HEK293T (cell line): ENCODE results near the gene GALNS.

ENCODE experiments used
- ARNT ChIP-seq: fragments of 450-650 bp; IDR thresholded peaks from 2 replicates; pipeline ENCODE4 v1.6.1; 2017; ENCODE audit warnings: mild to moderate bottlenecking
- BHLHE40 ChIP-seq: fragments of 450-650 bp; IDR thresholded peaks from 2 replicates; pipeline ENCODE4 v1.6.1; 2016; ENCODE audit warnings: mild to moderate bottlenecking, moderate library complexity, borderline replicate concordance

DNA sequence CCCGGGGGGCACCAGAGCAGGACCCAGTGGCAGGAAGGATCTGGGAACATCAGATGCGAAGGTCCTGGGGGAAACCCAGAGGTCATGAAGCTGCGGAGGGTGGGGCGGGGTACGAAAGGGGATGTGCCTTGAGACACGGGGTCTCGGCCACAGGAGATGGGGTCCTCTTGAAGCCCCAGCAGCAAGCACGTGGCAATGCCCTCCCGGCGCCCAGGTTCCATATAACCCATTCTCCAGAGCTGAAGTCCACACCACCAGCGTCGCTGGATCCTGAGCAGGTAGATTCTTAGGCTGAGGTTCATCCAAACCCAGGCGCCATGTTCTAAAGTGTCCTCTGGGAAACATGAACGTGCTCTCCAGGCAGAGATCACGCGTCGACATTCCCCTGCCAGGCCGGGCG lies 92.7 kb downstream of the GALNS start:
- TF ChIP-seq ARNT (no peak), BHLHE40 (no peak)
